Neural progenitor cell (in vitro differentiated cells): ENCODE results near the gene CHST14.

Experiments used
- EZH2phosphoT487 ChIP-seq: fragments of 200-600 bp; sonication (generic); IDR thresholded peaks from 2 replicates; pipeline ENCODE4 v1.6.1; 2017; ENCODE audit warnings: antibody characterized with exemption
- TF ChIP-seq, protein P1 (sequence below): fragments of 200-600 bp; sonication (generic); IDR thresholded peaks from 2 replicates; pipeline ENCODE4 v1.5.1; 2017; ENCODE audit warnings: antibody characterized with exemption, mild to moderate bottlenecking

DNA sequence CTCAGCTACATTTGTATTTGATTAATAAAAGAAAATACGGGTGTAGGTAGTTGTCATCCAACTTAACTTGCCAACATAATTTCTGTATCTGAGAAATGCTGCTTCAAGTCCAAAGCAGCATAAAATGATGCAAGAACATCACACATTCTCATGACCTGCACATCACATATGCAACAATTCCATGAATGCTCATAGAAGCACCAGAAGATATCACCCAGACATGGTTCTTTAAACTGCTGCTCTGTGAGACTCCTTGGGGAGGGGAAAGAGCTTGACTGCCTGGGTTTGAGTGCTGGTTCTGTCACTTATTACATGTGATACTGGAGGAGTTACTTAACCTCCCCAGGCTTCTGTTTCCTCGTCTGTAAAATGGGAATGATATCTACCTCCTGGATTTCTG, 39.4 kb downstream of the CHST14 start:
- TF ChIP-seq, protein P1, sequence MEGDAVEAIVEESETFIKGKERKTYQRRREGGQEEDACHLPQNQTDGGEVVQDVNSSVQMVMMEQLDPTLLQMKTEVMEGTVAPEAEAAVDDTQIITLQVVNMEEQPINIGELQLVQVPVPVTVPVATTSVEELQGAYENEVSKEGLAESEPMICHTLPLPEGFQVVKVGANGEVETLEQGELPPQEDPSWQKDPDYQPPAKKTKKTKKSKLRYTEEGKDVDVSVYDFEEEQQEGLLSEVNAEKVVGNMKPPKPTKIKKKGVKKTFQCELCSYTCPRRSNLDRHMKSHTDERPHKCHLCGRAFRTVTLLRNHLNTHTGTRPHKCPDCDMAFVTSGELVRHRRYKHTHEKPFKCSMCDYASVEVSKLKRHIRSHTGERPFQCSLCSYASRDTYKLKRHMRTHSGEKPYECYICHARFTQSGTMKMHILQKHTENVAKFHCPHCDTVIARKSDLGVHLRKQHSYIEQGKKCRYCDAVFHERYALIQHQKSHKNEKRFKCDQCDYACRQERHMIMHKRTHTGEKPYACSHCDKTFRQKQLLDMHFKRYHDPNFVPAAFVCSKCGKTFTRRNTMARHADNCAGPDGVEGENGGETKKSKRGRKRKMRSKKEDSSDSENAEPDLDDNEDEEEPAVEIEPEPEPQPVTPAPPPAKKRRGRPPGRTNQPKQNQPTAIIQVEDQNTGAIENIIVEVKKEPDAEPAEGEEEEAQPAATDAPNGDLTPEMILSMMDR: no peak
- TF ChIP-seq EZH2phosphoT487: no peak
